Right kidney (tissue), 1 donor: ENCODE data around the gene AGBL3.
"Not testable (repeated sequence)": the region's sequence is repeated elsewhere in the genome, so short reads cannot be mapped to it uniquely, and the experiment has no call there.

Experiments
- DNase-seq: peaks from one replicate; pipeline ENCODE4 v3.0.0-alpha.2; 2016

Gene AGBL3

GRCh38 chr7:134963036-134963435, 23.3 kb upstream of the AGBL3 start:
- no peak for DNase-seq

GRCh38 chr7:134966691-134967090, 19.6 kb upstream of the AGBL3 start:
- no peak for DNase-seq

- no peak for DNase-seq
Observed at GRCh38 chr7:134968110-134968509, 18.2 kb upstream of the AGBL3 start.

GRCh38 chr7:134981645-134982044, 4.7 kb upstream of the AGBL3 start:
- DNase-seq: not testable (repeated sequence)

- no peak for DNase-seq
Observed at GRCh38 chr7:134985894-134986362, 380 bp upstream of the AGBL3 start.

GRCh38 chr7:134988161-134988560, 1.9 kb downstream of the AGBL3 start:
- no peak for DNase-seq

GRCh38 chr7:134991469-134992339, 5.4 kb downstream of the AGBL3 start:
- DNase-seq: no peak

GRCh38 chr7:134992626-134993179, 6.4 kb downstream of the AGBL3 start:
- peak; percentile 16 for DNase-seq

- no peak for DNase-seq
Observed at GRCh38 chr7:134993877-134994456, 7.7 kb downstream of the AGBL3 start.

- DNase-seq: no peak
Observed at GRCh38 chr7:134995239-134996096, 9.2 kb downstream of the AGBL3 start.

- DNase-seq: peak; percentile 17
Observed at GRCh38 chr7:134996097-134996550, 9.8 kb downstream of the AGBL3 start.

GRCh38 chr7:134997214-134997885, 11.0 kb downstream of the AGBL3 start:
- no peak for DNase-seq

GRCh38 chr7:134999136-134999535, 12.8 kb downstream of the AGBL3 start:
- no peak for DNase-seq

GRCh38 chr7:135001390-135002165, 15.3 kb downstream of the AGBL3 start:
- DNase-seq: no peak

- DNase-seq: no peak
Observed at GRCh38 chr7:135012229-135012628, 25.9 kb downstream of the AGBL3 start.

- no peak for DNase-seq
Observed at GRCh38 chr7:135023622-135024021, 37.3 kb downstream of the AGBL3 start.

GRCh38 chr7:135035252-135035651, 48.9 kb downstream of the AGBL3 start:
- DNase-seq: no peak

- DNase-seq: not testable (repeated sequence)
Observed at GRCh38 chr7:135067017-135067416, 80.7 kb downstream of the AGBL3 start.

GRCh38 chr7:135074096-135074495, 87.8 kb downstream of the AGBL3 start:
- DNase-seq: no peak

- DNase-seq: no peak
Observed at GRCh38 chr7:135074531-135074930, 88.2 kb downstream of the AGBL3 start.

GRCh38 chr7:135075716-135076115, 89.4 kb downstream of the AGBL3 start:
- DNase-seq: no peak
